Right lung (tissue), 5 donors: Measurements from ENCODE around the gene PIK3AP1. TPM values are rescaled to one million over a fixed set of nuclear protein-coding genes. Genes with fewer than 3 reads are reported as not detected.

ENCODE experiments used
- DNase-seq, 2 donors: peaks; one replicate each; pipeline ENCODE4 v3.0.0-alpha.2; 2013
- polyA plus RNA-seq, 5 donors: library from polyadenylated mRNA; unstranded; fragments of 120-200 nt; gene quantifications; one replicate each; pipeline versions ENCODE4 v1.2.1 to v1.2.3, GENCODE V29; 2013; ENCODE audit warnings: inconsistent platforms in 1 of 5, low replicate concordance in 1 of 5; ENCODE audit not compliant: insufficient read length in 5 of 5, insufficient read depth in 1 of 5

The PIK3AP1 gene
- polyA plus RNA-seq, 5 donors: 2.8 to 3.9 (median 3.6) TPM

GRCh38 chr10:96612055-96612830 lies 108.1 kb downstream of the PIK3AP1 start:
- no peak for DNase-seq

GRCh38 chr10:96610817-96611216 lies 109.5 kb downstream of the PIK3AP1 start:
- no peak for DNase-seq

- DNase-seq: no peak
Observed at GRCh38 chr10:96609510-96609909, 110.8 kb downstream of the PIK3AP1 start.

- DNase-seq: no peak
Observed at GRCh38 chr10:96608805-96609204, 111.5 kb downstream of the PIK3AP1 start.

GRCh38 chr10:96608262-96608661 lies 112.1 kb downstream of the PIK3AP1 start:
- no peak for DNase-seq

GRCh38 chr10:96606946-96607345 lies 113.4 kb downstream of the PIK3AP1 start:
- no peak for DNase-seq

GRCh38 chr10:96606216-96606615 lies 114.1 kb downstream of the PIK3AP1 start:
- DNase-seq: no peak

GRCh38 chr10:96600337-96600736 lies 120.0 kb downstream of the PIK3AP1 start:
- DNase-seq: no peak

GRCh38 chr10:96598846-96599245 lies 121.5 kb downstream of the PIK3AP1 start:
- no peak for DNase-seq

GRCh38 chr10:96596422-96597407 lies 123.6 kb downstream of the PIK3AP1 start:
- no peak for DNase-seq

GRCh38 chr10:96595741-96596140 lies 124.6 kb downstream of the PIK3AP1 start:
- no peak for DNase-seq

GRCh38 chr10:96591946-96592345 lies 128.4 kb downstream of the PIK3AP1 start:
- DNase-seq: no peak

GRCh38 chr10:96588616-96589419 lies 131.5 kb downstream of the PIK3AP1 start:
- DNase-seq: no peak

GRCh38 chr10:96588060-96588554 lies 132.2 kb downstream of the PIK3AP1 start:
- DNase-seq: peak in 1 of 2 donors; percentile 14

GRCh38 chr10:96587264-96588059 lies 132.9 kb downstream of the PIK3AP1 start:
- DNase-seq: peak; percentile 64 to 69

GRCh38 chr10:96586419-96587263 lies 133.7 kb downstream of the PIK3AP1 start, which contains the start of gene TM9SF3:
TSS of gene TM9SF3 (minus strand) at chr10:96587012. CDS start at chr10:96586835, 177 bp downstream.
- peak; percentile 87 to 89 for DNase-seq

- peak; percentile 9 to 11 for DNase-seq
Observed at GRCh38 chr10:96585736-96586418, 134.4 kb downstream of the PIK3AP1 start.

GRCh38 chr10:96584474-96584873 lies 135.8 kb downstream of the PIK3AP1 start:
- no peak for DNase-seq

- no peak for DNase-seq
Observed at GRCh38 chr10:96584035-96584434, 136.3 kb downstream of the PIK3AP1 start.
